Lung (tissue), 12 donors: Measurements from ENCODE around the gene CACNA1H. TPM values are rescaled to one million over a fixed set of nuclear protein-coding genes. Genes with fewer than 3 reads are reported as not detected.

Experiments
- ATAC-seq: fragments of 200-7000 bp; cut with Tn5 transposase; one replicate; pipeline ENCODE4 v1.9.1; 2020; ENCODE audit warnings: moderate number of reproducible peaks; ENCODE audit not compliant: insufficient read depth, low FRiP score
- DNase-seq, 3 donors: peaks; one replicate each; pipeline ENCODE4 v3.0.0-alpha.2; 2013 to 2017
- H3K27ac ChIP-seq, 2 donors: one replicate each; pipeline ENCODE4 v1.5.1; 2013; ENCODE audit warnings: mild to moderate bottlenecking in 2 of 2, moderate library complexity in 2 of 2, control low read depth in 1 of 2, inconsistent platforms in 1 of 2, low read depth in 1 of 2, low read length in 1 of 2
- H3K27me3 ChIP-seq, 3 donors: one replicate each; pipeline ENCODE4 v1.5.1; 2013; ENCODE audit warnings: low read length in 2 of 3; ENCODE audit not compliant: control insufficient read depth in 3 of 3, insufficient read depth in 3 of 3
- H3K36me3 ChIP-seq, 4 donors: one replicate each; pipeline ENCODE4 v1.5.1; 2013; ENCODE audit warnings: low read length in 4 of 4, mild to moderate bottlenecking in 1 of 4, moderate library complexity in 1 of 4; ENCODE audit not compliant: control insufficient read depth in 4 of 4, insufficient read depth in 4 of 4
- H3K4me1 ChIP-seq, 5 donors: one replicate each; pipeline ENCODE4 v1.5.1; 2013; ENCODE audit warnings: low read length in 5 of 5, mild to moderate bottlenecking in 2 of 5, moderate library complexity in 1 of 5; ENCODE audit not compliant: control insufficient read depth in 5 of 5, insufficient read depth in 5 of 5
- H3K4me3 ChIP-seq: one replicate; pipeline ENCODE4 v1.5.1; 2013; ENCODE audit warnings: mild to moderate bottlenecking, control low read depth, moderate library complexity
- H3K9ac ChIP-seq, 2 donors: one replicate each; pipeline ENCODE4 v1.5.1; 2013; ENCODE audit warnings: low read length in 2 of 2, control low read depth in 1 of 2; ENCODE audit not compliant: insufficient read depth in 1 of 2
- H3K9me3 ChIP-seq, 4 donors: one replicate each; pipeline ENCODE4 v1.5.1; 2013; ENCODE audit warnings: low read length in 3 of 4, mild to moderate bottlenecking in 1 of 4, moderate library complexity in 1 of 4; ENCODE audit not compliant: control insufficient read depth in 4 of 4, insufficient read depth in 3 of 4
- CTCF ChIP-seq: IDR thresholded peaks from 2 replicates; pipeline ENCODE4 v1.5.1; 2012; ENCODE audit warnings: mild to moderate bottlenecking; ENCODE audit errors: control extremely low read depth, extremely low read depth
- WGBS, 2 donors: extraction: QIAGEN DNeasy Blood & Tissue Kit; methylation state at CpG; one replicate each; pipeline ENCODE4 v1.1.7; 2013; 5-methylcytosine and 5-hydroxymethylcytosine counted together
- polyA plus RNA-seq, 2 donors: library from polyadenylated mRNA; stranded (reverse); fragments of 200-250 nt; gene quantifications; one replicate each; pipeline ENCODE4 v1.2.1, GENCODE V29; 2013
- total RNA-seq, 2 donors: library from RNA; depleted of rRNA in 1 of 2; stranded (reverse); fragments of >200 nt in 1 of 2; gene quantifications; one replicate each; pipeline ENCODE4 v1.2.1, GENCODE V29; 2014 to 2021
- donor health status: control.
- donor health status: control.
- donor health status: Bipolar disorder and iron deficiency.
- donor health status: healthy.
- donor health status: DM: yes; HTN: yes; CAD: no.

The CACNA1H gene
- total and polyA plus RNA-seq, 4 donors = 5.0 to 10.3 (median 6.7) TPM

DNA sequence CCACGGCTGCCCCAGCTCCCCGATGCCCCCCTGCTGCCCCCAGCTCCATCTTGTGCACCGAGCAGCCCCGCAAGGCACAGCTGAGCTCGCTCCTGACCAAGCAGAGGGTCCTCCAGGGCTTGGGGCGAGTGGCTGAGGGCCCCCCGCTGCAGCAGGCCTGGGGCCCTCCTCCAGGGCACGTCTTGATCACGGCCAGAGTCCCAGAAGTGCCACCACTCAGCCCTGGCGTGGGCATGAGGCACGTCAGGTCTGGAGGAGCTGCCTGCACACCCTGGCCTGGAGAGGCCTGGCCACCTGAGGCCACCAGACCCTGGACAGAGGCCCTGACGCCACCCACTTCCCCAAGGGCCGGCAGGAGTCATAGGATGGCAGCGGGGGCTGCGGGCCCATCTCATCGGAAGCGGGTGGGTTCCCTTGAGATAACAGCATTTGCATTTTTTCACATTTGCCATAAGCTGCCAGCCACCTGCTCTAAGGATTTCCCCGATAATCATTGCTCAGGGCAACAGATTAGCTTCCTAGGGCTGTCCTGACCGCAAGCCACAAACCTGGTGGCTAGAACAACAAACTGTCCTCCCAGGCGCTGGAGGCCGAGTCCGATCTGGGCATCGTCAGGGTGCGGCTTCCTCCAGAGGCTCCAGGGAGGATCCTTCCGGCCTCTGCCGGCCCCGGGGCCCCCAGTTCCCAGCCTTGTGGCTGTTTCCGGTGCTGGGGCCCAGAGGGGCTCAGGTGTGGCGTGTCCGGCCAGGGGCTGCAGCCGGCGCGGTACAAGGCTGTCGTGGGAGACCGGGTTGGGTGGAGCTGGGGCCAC lies 32.9 kb upstream of the CACNA1H start:
- DNase-seq (no peak), ATAC-seq (no peak)
- Histone ChIP-seq H3K36me3 (no peaks in the 10 kb centered on the region), H3K9ac (no peak overlapping the region), H3K4me3 (no peak overlapping the region), H3K4me1 (no peaks in the 10 kb centered on the region), H3K27me3 (peaks cover 0 to 33% (median 3%) of the 10 kb centered on the region in 3 donors), H3K27ac (no peak overlapping the region), H3K9me3 (no peaks in the 10 kb centered on the region)
- 64 to 68% methylated on average over 35 of the region's 35 CpGs for WGBS, 2 donors
- no peak for TF ChIP-seq CTCF

DNA sequence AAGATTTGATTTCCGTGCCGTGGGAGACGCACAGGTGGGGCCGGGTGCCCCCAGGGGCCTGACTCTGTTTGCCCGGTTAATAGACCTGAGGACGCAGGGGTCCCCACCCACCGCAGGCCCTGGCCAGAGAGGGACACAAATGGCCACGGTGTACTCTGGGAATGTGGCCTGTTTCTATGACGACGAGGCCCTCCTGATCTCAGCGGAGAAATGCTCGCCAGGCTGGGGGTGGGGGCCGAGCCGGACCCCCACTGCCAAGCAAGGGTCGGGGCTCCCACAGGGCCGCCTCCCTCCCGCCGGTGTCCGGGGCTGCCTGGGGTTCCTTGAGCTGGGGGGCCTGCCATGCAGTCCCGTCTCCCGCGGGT lies 32.3 kb upstream of the CACNA1H start:
- Histone ChIP-seq H3K9me3 (no peaks in the 10 kb centered on the region), H3K27me3 (peaks cover 0 to 34% (median 3%) of the 10 kb centered on the region in 3 donors), H3K27ac (no peak overlapping the region), H3K9ac (no peak overlapping the region), H3K36me3 (no peaks in the 10 kb centered on the region), H3K4me3 (no peak overlapping the region), H3K4me1 (no peaks in the 10 kb centered on the region)
- 65 to 73% methylated on average over 20 to 22 of the region's 22 CpGs for WGBS, 2 donors
- no peak for DNase-seq
- TF ChIP-seq CTCF = no peak
- ATAC-seq = no peak

DNA sequence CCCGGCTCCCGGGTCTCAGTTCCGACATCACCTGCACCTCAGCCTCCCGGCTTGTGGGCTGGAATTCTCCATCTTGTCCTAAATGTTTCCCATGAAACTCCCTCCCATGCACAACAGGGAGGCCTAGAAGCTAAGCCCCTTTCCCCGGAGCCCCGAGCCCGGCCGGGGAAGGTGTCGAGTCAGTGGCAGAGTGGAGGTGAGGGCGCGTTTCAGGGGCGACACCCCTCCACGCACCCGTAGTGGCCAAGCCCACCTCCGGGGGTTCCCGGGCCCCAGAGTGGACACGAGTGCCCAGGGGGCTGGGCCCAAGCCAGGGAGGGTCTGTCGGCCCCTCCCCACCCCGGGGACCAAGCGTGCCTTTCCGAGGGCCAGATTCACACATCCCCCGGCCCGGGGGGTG lies 31.9 kb upstream of the CACNA1H start:
- Histone ChIP-seq H3K36me3 (no peaks in the 10 kb centered on the region), H3K27me3 (peaks cover 0 to 37% (median 3%) of the 10 kb centered on the region in 3 donors), H3K4me1 (no peaks in the 10 kb centered on the region), H3K4me3 (no peak overlapping the region), H3K9me3 (peaks cover 0 to 2% (median 0%) of the 10 kb centered on the region in 4 donors), H3K27ac (no peak overlapping the region), H3K9ac (no peak overlapping the region)
- DNase-seq (no peak), ATAC-seq (no peak)
- WGBS, 2 donors = 67 to 76% methylated on average over 23 of the region's 23 CpGs
- no peak for TF ChIP-seq CTCF
